Keratinocyte (primary cell): Measurements from ENCODE around the gene E2F3. TPM values are rescaled to one million over a fixed set of nuclear protein-coding genes. Genes with fewer than 3 reads are reported as not detected.

Source experiments
- DNase-seq: peaks from one replicate; pipeline ENCODE4 v3.0.0-alpha.2; 2011; ENCODE audit warnings: low read depth, missing footprints, low spot score
- FAIRE-seq: peaks from 2 replicates; lab custom pipeline; 2011; peaks lifted over from hg19 to GRCh38; lab: Jason Lieb, UNC
- H2AFZ ChIP-seq: 2 replicates; pipeline ENCODE4 v1.6.0; 2012; ENCODE audit warnings: low read length, control low read depth, inconsistent platforms; ENCODE audit not compliant: control insufficient read depth
- H3K27ac ChIP-seq: 2 replicates; pipeline ENCODE4 v1.5.1; 2011; ENCODE audit warnings: low read length; ENCODE audit not compliant: control insufficient read depth, insufficient read depth
- H3K27me3 ChIP-seq: 3 replicates; pipeline ENCODE4 v1.6.0; 2011; ENCODE audit warnings: low read length; ENCODE audit not compliant: control insufficient read depth, insufficient read depth; ENCODE audit errors: extremely low read depth
- H3K36me3 ChIP-seq, 2 experiments: 2 replicates in 1 of 2; 3 replicates in 1 of 2; pipeline ENCODE4 v1.5.1; 2011; ENCODE audit warnings: low read length in 2 of 2, mild to moderate bottlenecking in 1 of 2; ENCODE audit not compliant: control insufficient read depth in 2 of 2, insufficient read depth in 2 of 2; ENCODE audit errors: extremely low read depth in 1 of 2
- H3K4me1 ChIP-seq: 3 replicates; pipeline ENCODE4 v1.5.1; 2011; ENCODE audit warnings: low read length; ENCODE audit not compliant: control insufficient read depth, insufficient read depth; ENCODE audit errors: extremely low read depth
- H3K4me2 ChIP-seq: 3 replicates; pipeline ENCODE4 v1.6.0; 2011; ENCODE audit warnings: low read depth, low read length; ENCODE audit not compliant: control insufficient read depth, insufficient read depth; ENCODE audit errors: extremely low read depth
- H3K4me3 ChIP-seq, 3 experiments: fragments of 200-600 bp in 1 of 3; sonication (generic) in 1 of 3; 2 replicates in 2 of 3; 3 replicates in 1 of 3; pipeline ENCODE4 v1.5.1; 2011 to 2016; ENCODE audit warnings: low read length in 3 of 3, mild to moderate bottlenecking in 3 of 3, control low read depth in 2 of 3, inconsistent platforms in 1 of 3, low read depth in 1 of 3, mixed read lengths in 1 of 3, mixed run types in 1 of 3, moderate library complexity in 1 of 3; ENCODE audit not compliant: control insufficient read depth in 2 of 3, insufficient read depth in 2 of 3; ENCODE audit errors: extremely low read depth in 1 of 3
- H3K79me2 ChIP-seq: 2 replicates; pipeline ENCODE4 v1.6.0; 2012; ENCODE audit warnings: low read length; ENCODE audit not compliant: control insufficient read depth, insufficient read depth
- H3K9ac ChIP-seq: 3 replicates; pipeline ENCODE4 v1.6.0; 2011; ENCODE audit warnings: low read length; ENCODE audit not compliant: control insufficient read depth, insufficient read depth; ENCODE audit errors: extremely low read depth
- H3K9me1 ChIP-seq: 3 replicates; pipeline ENCODE4 v1.6.0; 2011; ENCODE audit warnings: low read length; ENCODE audit not compliant: control insufficient read depth, insufficient read depth; ENCODE audit errors: extremely low read depth
- H3K9me3 ChIP-seq: 2 replicates; pipeline ENCODE4 v1.5.1; 2012; ENCODE audit warnings: low read depth, low read length; ENCODE audit not compliant: control insufficient read depth
- H4K20me1 ChIP-seq: 3 replicates; pipeline ENCODE4 v1.6.0; 2011; ENCODE audit warnings: low read length; ENCODE audit not compliant: control insufficient read depth, insufficient read depth; ENCODE audit errors: extremely low read depth
- EZH2 ChIP-seq: IDR thresholded peaks from one replicate; pipeline ENCODE4 v1.6.1; 2012; ENCODE audit warnings: inconsistent platforms, mild to moderate bottlenecking, low read length, moderate library complexity
- dilution Hi-C: fragments of 300-500 bp; cut with MboI; formaldehyde crosslinking; loops from one replicate; pipeline ENCODE4 v1.7.0; 2020; ENCODE audit warnings: low sequenced_read_pairs; ENCODE audit not compliant: extremely low pct_ligation_motif_present
- polyA plus RNA-seq, 5 experiments: library from polyadenylated mRNA; depleted of rRNA in 3 of 5; stranded (reverse) in 3 of 5; stranded (forward) in 1 of 5; unstranded in 1 of 5; fragments of >200 nt; gene quantifications; 1 replicate in 1 of 5; 2 replicates in 3 of 5; 3 replicates in 1 of 5; pipeline versions ENCODE4 v1.2.1 to v1.2.3, GENCODE V29; 2011 to 2012; ENCODE audit warnings: missing spikeins in 2 of 5, low read depth in 1 of 5, low replicate concordance in 1 of 5
- TF ChIP-seq, protein P1 (sequence below), 3 experiments: IDR thresholded peaks in 1 of 3; conservative IDR thresholded peaks in 1 of 3; optimal IDR thresholded peaks in 1 of 3; 2 replicates in 2 of 3; 3 replicates in 1 of 3; pipeline versions ENCODE3 to v1.5.1; 2011; ENCODE audit warnings: low read length in 3 of 3, mild to moderate bottlenecking in 3 of 3, moderate library complexity in 2 of 3, control low read depth in 1 of 3, inconsistent platforms in 1 of 3; ENCODE audit not compliant: insufficient read depth in 2 of 3; ENCODE audit errors: extremely low read depth in 1 of 3

The E2F3 gene
- polyA plus RNA-seq, 1 donor (not counting 4 experiments of a cell fraction or from before 2014, with no cell fraction given) = 14.6 TPM

DNA sequence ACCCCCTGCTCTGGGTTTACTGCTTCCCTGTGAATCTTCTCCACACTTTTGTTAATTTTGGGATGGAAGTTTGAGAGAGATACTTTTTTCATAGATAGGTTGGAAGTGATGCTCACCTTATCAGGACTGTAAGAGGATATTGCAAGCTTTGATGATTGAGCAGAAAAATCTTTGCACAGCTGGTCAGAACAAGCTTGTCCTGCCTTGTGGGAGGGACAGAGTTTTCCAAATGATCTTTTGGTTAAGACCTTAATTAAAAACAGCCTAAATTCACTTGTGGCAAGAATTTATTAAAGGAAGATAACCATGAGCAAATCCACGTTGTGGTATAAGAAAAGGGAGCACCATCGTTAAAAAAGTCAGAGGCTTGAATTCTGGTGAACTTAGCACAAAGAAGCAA, 32.2 kb downstream of the E2F3 start:
- Histone ChIP-seq H3K9me1 (no peaks in the 10 kb centered on the region), H3K4me2 (no peak overlapping the region), H2AFZ (no peak overlapping the region), H3K27me3 (no peaks in the 10 kb centered on the region), H3K4me1 (no peaks in the 10 kb centered on the region), H3K36me3 (peaks cover 7 to 12% of the 10 kb centered on the region in 2 experiments), H3K9ac (no peak overlapping the region), H3K27ac (no peak overlapping the region), H3K79me2 (peaks cover 83% of the 10 kb centered on the region), H4K20me1 (peaks cover 11% of the 10 kb centered on the region), H3K9me3 (no peaks in the 10 kb centered on the region), H3K4me3 (no peak overlapping the region)
- no peak for DNase-seq
- dilution Hi-C loops = no loop called here
- FAIRE-seq = no peak
- TF ChIP-seq EZH2 = no peak
- TF ChIP-seq, protein P1, sequence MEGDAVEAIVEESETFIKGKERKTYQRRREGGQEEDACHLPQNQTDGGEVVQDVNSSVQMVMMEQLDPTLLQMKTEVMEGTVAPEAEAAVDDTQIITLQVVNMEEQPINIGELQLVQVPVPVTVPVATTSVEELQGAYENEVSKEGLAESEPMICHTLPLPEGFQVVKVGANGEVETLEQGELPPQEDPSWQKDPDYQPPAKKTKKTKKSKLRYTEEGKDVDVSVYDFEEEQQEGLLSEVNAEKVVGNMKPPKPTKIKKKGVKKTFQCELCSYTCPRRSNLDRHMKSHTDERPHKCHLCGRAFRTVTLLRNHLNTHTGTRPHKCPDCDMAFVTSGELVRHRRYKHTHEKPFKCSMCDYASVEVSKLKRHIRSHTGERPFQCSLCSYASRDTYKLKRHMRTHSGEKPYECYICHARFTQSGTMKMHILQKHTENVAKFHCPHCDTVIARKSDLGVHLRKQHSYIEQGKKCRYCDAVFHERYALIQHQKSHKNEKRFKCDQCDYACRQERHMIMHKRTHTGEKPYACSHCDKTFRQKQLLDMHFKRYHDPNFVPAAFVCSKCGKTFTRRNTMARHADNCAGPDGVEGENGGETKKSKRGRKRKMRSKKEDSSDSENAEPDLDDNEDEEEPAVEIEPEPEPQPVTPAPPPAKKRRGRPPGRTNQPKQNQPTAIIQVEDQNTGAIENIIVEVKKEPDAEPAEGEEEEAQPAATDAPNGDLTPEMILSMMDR (optimal IDR thresholded peaks at IDR 0.05 in 1 of 3, IDR thresholded peaks at IDR 0.05 in 1 of 3, conservative IDR thresholded peaks at IDR 0.05 in 1 of 3; ENCODE audit: extremely low read depth in 1 of 3, insufficient read depth in 2 of 3, low read length in 3 of 3) = no peak

DNA sequence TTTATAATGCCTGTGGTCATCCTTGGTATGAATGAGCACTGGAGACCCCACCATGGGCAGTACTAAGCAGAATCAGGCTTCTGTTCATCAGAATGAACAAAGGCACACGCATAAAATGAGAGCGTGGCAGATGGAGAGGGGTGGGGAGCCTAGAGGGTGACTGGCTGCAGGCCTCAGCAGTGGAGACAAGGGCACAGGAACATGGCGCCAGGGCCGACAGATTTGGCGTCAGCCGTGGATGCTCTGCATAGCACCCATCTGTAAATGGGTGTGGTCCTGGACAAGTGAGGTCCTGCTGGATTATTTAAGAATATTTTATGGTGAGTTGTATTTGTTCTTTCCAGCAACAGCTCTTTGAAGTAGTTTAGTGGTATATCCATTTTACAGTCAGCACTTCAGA, 33.1 kb downstream of the E2F3 start:
- H3K27me3 ChIP-seq = no peaks in the 10 kb centered on the region
- peaks cover 8% of the 10 kb centered on the region for H4K20me1 ChIP-seq
- H3K4me3 ChIP-seq = no peak overlapping the region
- no peaks in the 10 kb centered on the region for H3K4me1 ChIP-seq
- no peaks in the 10 kb centered on the region for H3K9me1 ChIP-seq
- peaks cover 7 to 15% of the 10 kb centered on the region in 2 experiments for H3K36me3 ChIP-seq
- H3K9ac ChIP-seq = no peak overlapping the region
- dilution Hi-C loops = no loop called here
- H3K4me2 ChIP-seq = no peak overlapping the region
- H2AFZ ChIP-seq = no peak overlapping the region
- H3K9me3 ChIP-seq = no peaks in the 10 kb centered on the region
- H3K27ac ChIP-seq = no peak overlapping the region
- no peak for DNase-seq
- no peak for TF ChIP-seq EZH2
- TF ChIP-seq, protein P1 (optimal IDR thresholded peaks at IDR 0.05 in 1 of 3, IDR thresholded peaks at IDR 0.05 in 1 of 3, conservative IDR thresholded peaks at IDR 0.05 in 1 of 3; ENCODE audit: extremely low read depth in 1 of 3, insufficient read depth in 2 of 3, low read length in 3 of 3) = no peak
- peaks cover 84% of the 10 kb centered on the region for H3K79me2 ChIP-seq
- FAIRE-seq = no peak
